ENCODE measurements around the gene C4BPB. TPM values are rescaled to one million over a fixed set of nuclear protein-coding genes. Genes with fewer than 3 reads are reported as not detected.

Gene C4BPB
- total RNA-seq, 1 donor from 2014 or later = not detected

- TF ChIP-seq CTCF (IDR thresholded peaks at IDR 0.05; ENCODE audit: unreplicated experiment) = no peak
- Mint-ChIP-seq H3K9me3 (ENCODE audit: low read depth) (no peaks in the 10 kb centered on the region), H3K36me3 (ENCODE audit: insufficient read depth) (peaks cover 4% of the 10 kb centered on the region), H3K4me1 (ENCODE audit: low read depth) (no peaks in the 10 kb centered on the region), H3K27me3 (no peaks in the 10 kb centered on the region), H3K4me3 (ENCODE audit: low read depth) (no peak overlapping the region), H3K27ac (no peak overlapping the region)
- DNase-seq (ENCODE audit: low spot score, unreplicated experiment) = no peak
Measured at GRCh38 chr1:207072233-207072632, 16.4 kb upstream of the C4BPB start.

GRCh38 chr1:207073906-207074820, 14.5 kb upstream of the C4BPB start:
- H3K27ac Mint-ChIP-seq = no peak overlapping the region

GRCh38 chr1:207076181-207076955, 12.3 kb upstream of the C4BPB start:
- no peak for TF ChIP-seq CTCF (IDR thresholded peaks at IDR 0.05; ENCODE audit: unreplicated experiment)
- Mint-ChIP-seq H3K27me3 (no peaks in the 10 kb centered on the region), H3K9me3 (ENCODE audit: low read depth) (no peaks in the 10 kb centered on the region), H3K4me3 (ENCODE audit: low read depth) (no peak overlapping the region), H3K4me1 (ENCODE audit: low read depth) (peaks cover 3% of the 10 kb centered on the region), H3K27ac (no peak overlapping the region), H3K36me3 (ENCODE audit: insufficient read depth) (no peaks in the 10 kb centered on the region)
- DNase-seq (ENCODE audit: low spot score, unreplicated experiment) = no peak

More at GRCh38 chr1:207073906-207074820, 14.5 kb upstream of the C4BPB start:
- DNase-seq (ENCODE audit: low spot score, unreplicated experiment) = no peak
- no peaks in the 10 kb centered on the region for H3K9me3 Mint-ChIP-seq (ENCODE audit: low read depth)
- TF ChIP-seq CTCF (IDR thresholded peaks at IDR 0.05; ENCODE audit: unreplicated experiment) = no peak
- no peak overlapping the region for H3K4me3 Mint-ChIP-seq (ENCODE audit: low read depth)
- no peaks in the 10 kb centered on the region for H3K27me3 Mint-ChIP-seq
- peaks cover 2% of the 10 kb centered on the region for H3K36me3 Mint-ChIP-seq (ENCODE audit: insufficient read depth)
- H3K4me1 Mint-ChIP-seq (ENCODE audit: low read depth) = no peaks in the 10 kb centered on the region

- no peak overlapping the region for H3K4me3 Mint-ChIP-seq (ENCODE audit: low read depth)
- no peak overlapping the region for H3K27ac Mint-ChIP-seq
- H3K36me3 Mint-ChIP-seq (ENCODE audit: insufficient read depth) = no peaks in the 10 kb centered on the region
- DNase-seq (ENCODE audit: low spot score, unreplicated experiment) = no peak
- no peaks in the 10 kb centered on the region for H3K9me3 Mint-ChIP-seq (ENCODE audit: low read depth)
- no peak for TF ChIP-seq CTCF (IDR thresholded peaks at IDR 0.05; ENCODE audit: unreplicated experiment)
- no peaks in the 10 kb centered on the region for H3K27me3 Mint-ChIP-seq
- peaks cover 4% of the 10 kb centered on the region for H3K4me1 Mint-ChIP-seq (ENCODE audit: low read depth)
Measured at GRCh38 chr1:207077012-207077411, 11.6 kb upstream of the C4BPB start.
